NCI-H146 treated with DMSO at 0.1 percent for 48 hours (cell line): ENCODE data around the gene LAMP5.

Experiments used
- DNase-seq: peaks from one replicate; lab custom pipeline; 2025; ENCODE audit not compliant: unreplicated experiment; lab: John Stamatoyannopoulos, UW

Gene LAMP5

GRCh38 chr20:9578594-9578993, 64.2 kb downstream of the LAMP5 start:
- no peak for DNase-seq
